ENCODE results near the gene ZNF77. TPM values are rescaled to one million over a fixed set of nuclear protein-coding genes. Genes with fewer than 3 reads are reported as not detected.

ZNF77 gene
- total RNA-seq, 1 experiment from 2014 or later: 5.9 TPM

- H3K4me2 ChIP-seq (ENCODE audit: low read length): no peak overlapping the region
- H2AFZ ChIP-seq (ENCODE audit: low read depth, low read length, poor library complexity, severe bottlenecking): no peak overlapping the region
- H3K36me3 ChIP-seq (ENCODE audit: control insufficient read depth in 1 of 2, insufficient read depth in 2 of 2, low read length in 2 of 2): no peaks in the 10 kb centered on the region
- ChIA-PET POLR2A (interaction anchor here (1.1 kb wide), 1 partner anchor 12 kb away, joined by 3 read pairs; no protein-coding TSS in a partner anchor), CTCF (interaction anchor here (0.8 to 3.3 kb wide), 6 partner anchors 8 to 228 kb away, joined by 3 to 11 read pairs (median 3); no protein-coding TSS in a partner anchor), RAD21 (ENCODE audit: low non-redundant PET in 1 of 2, low total read pairs in 2 of 2, uncharacterized antibody in 2 of 2, unreplicated experiment in 2 of 2) (interaction anchor here (0.7 kb wide), 3 partner anchors 12 to 98 kb away, joined by 4 to 7 read pairs (median 4); no protein-coding TSS in a partner anchor)
- H3K9me2 ChIP-seq (ENCODE audit: insufficient read depth): no peaks in the 10 kb centered on the region
- H3K9me3 ChIP-seq (ENCODE audit: control insufficient read depth in 1 of 2, insufficient read depth in 1 of 2, low read depth in 1 of 2, low read length in 2 of 2): no peaks in the 10 kb centered on the region
- no peak overlapping the region for H3K4me3 ChIP-seq (replicated peaks in 1 of 2; ENCODE audit: low read depth in 1 of 2, low read length in 2 of 2)
- H3K79me2 ChIP-seq (ENCODE audit: insufficient read depth, low read length): no peaks in the 10 kb centered on the region
- no peak overlapping the region for H3K27ac ChIP-seq (ENCODE audit: low read depth, low read length)
- DNase-seq (ENCODE audit: low read depth, low spot score) (no peak), ATAC-seq (no peak)
- peaks cover 4 to 5% of the 10 kb centered on the region in 2 experiments; a peak in 3 of 4 replicates for H3K4me1 ChIP-seq (ENCODE audit: control insufficient read depth in 1 of 2, insufficient read depth in 2 of 2, low read length in 2 of 2)
- H3K9ac ChIP-seq (ENCODE audit: low read length): no peak overlapping the region
- no peaks in the 10 kb centered on the region for H4K20me1 ChIP-seq (ENCODE audit: insufficient read depth)
- H3K27me3 ChIP-seq (ENCODE audit: insufficient read depth, low read length): no peaks in the 10 kb centered on the region
- no TSS peak for BruUV-seq (replicated peaks)
- intact Hi-C loops (cut with micrococcal nuclease): no loop called here
- TF ChIP-seq FOSL1 (IDR thresholded peaks at IDR 0.05; ENCODE audit: low read depth) (no peak), POLR2AphosphoS5 (IDR thresholded peaks at IDR 0.05; ENCODE audit: low read depth, low read length) (no peak), RAD21 (IDR thresholded peaks at IDR 0.05; ENCODE audit: low read depth) (no peak), ZFX (IDR thresholded peaks at IDR 0.05) (no peak), REST (IDR thresholded peaks at IDR 0.05; ENCODE audit: low read depth) (no peak), EGR1 (IDR thresholded peaks at IDR 0.05; ENCODE audit: low read depth) (no peak), SRF (IDR thresholded peaks at IDR 0.05; ENCODE audit: low read depth) (no peak), CBX3 (IDR thresholded peaks at IDR 0.05; ENCODE audit: low read depth) (no peak), EZH2phosphoT487 (IDR thresholded peaks at IDR 0.05; ENCODE audit: borderline replicate concordance) (no peak), ZBTB33 (IDR thresholded peaks at IDR 0.05; ENCODE audit: extremely low read depth, insufficient replicate concordance, low read length) (no peak), CEBPB (IDR thresholded peaks at IDR 0.05; ENCODE audit: low read depth) (no peak), YY1 (IDR thresholded peaks at IDR 0.05; ENCODE audit: extremely low read depth, insufficient replicate concordance, low read depth, low read length) (no peak), JUND (IDR thresholded peaks at IDR 0.05) (no peak), ELF1 (IDR thresholded peaks at IDR 0.05; ENCODE audit: borderline replicate concordance, low read depth) (no peak), ATF3 (IDR thresholded peaks at IDR 0.05) (no peak), POLR2A (IDR thresholded peaks at IDR 0.05; ENCODE audit: borderline replicate concordance, extremely low read depth, insufficient read depth, insufficient read length) (no peak), SIN3A (IDR thresholded peaks at IDR 0.05; ENCODE audit: low read depth) (no peak)
These were observed 25.5 kb upstream of the ZNF77 start for GRCh38 chr19:2970201-2970835.

All from HCT116 (cell line).